T47D (cell line): ENCODE data around the gene PAIP2B.

ENCODE experiments used
- DNase-seq, 2 experiments: peaks; one replicate each; pipeline versions ENCODE4 v3.0.0 to v3.0.0-alpha.2; 2011 to 2012; ENCODE audit warnings: low read depth in 1 of 2, low spot score in 1 of 2
- JUND ChIP-seq: IDR thresholded peaks from 2 replicates; pipeline ENCODE4 v1.6.1; 2012; ENCODE audit warnings: low read depth
- in situ Hi-C: cut with HindIII; loops from 2 replicates; pipeline ENCODE4 v1.10.0; 2016; ENCODE audit warnings: low sequenced_read_pairs, low pct_unique_long_range_greater_than_20kb

Gene PAIP2B, protein sequence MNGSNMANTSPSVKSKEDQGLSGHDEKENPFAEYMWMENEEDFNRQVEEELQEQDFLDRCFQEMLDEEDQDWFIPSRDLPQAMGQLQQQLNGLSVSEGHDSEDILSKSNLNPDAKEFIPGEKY

DNA sequence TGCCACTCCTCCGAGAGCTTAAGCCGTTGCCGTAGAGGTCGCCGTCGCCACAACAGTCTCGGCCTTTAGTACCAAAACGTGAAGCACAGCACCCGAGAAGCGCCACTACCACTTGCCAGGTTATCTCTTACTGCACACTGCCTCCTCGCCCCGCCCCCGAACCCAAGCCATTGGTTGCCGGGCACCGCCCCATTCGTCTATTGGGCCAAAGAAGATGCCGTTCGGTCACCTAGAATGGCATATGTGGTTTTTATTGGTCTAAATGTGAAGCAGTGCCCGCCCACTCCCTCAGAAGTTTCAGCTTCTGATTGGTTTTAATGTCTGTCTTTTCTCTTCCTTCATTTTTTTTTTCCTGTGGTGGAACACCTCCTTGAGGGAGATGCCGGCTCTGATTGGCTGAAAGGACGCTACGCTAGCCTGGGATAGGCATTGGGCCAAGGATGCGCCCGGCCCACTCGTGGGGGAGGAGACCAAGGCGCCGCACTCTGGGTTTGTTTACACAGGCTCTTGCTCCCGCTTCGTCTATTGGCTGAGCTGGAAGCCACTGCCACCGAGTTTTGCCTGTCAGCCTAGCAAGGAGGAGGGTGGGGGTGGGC is at the start of gene PAIP2B:
TSS of gene PAIP2B (minus strand) at position 139 of the 596 bp plus-strand sequence. CDS start 24,514 bp downstream, outside the sequence.
- in situ Hi-C loops = no loop called here
- peak; percentile 76 to 99 for DNase-seq

DNA sequence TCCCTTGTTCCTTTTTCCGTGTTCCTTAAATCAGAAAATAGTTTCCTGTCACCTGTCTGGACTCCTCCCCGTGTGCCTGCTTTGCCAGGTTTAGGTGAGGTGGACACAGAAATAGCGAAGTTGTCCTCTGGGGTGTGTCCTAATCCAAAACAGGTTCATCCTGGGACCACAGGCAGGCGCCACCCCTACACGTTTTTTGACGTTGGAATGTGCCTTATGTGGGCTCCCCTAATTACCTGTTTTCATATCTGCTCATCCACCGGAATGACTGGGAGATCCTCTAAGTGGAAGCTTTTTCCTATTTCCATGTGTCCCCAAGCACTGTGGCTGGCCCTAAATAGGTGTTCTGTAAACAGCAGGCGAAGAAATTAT is 49.0 kb upstream of the PAIP2B start:
- in situ Hi-C loops = no loop called here
- TF ChIP-seq JUND = no peak
- peak in 1 of 2 experiments; percentile 56 for DNase-seq

More for the DNA sequence above, at the start of gene PAIP2B:
- no peak for TF ChIP-seq JUND

DNA sequence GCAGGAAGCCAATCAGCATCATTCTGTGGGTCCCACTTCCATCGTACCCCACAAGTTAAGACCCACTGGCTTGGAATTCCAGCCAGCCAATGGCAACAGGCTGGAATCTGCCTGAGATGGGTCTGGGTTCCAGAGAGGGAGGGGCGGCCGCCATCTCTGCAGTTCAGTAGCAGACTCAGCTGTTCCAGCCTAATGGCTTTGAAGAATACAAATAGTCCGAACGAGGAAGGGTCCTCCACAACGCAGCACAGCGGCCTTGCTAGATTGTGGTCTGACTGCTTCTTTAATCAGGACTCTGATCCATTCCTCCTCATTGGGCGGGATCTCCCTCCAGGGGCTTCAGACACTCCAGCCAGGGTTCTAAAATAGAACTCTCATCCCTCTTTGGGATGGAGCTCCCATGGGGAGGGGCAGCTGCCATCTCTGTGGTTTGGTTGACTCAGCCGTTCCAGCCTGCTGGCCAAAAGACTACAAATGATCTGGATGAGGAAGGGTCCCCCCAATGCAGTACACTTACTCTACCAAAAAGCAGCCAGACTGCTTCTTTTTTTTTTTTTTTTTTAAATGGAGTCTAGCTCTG is 42.7 kb upstream of the PAIP2B start:
- in situ Hi-C loops = no loop called here
- TF ChIP-seq JUND = no peak
- no peak for DNase-seq

DNA sequence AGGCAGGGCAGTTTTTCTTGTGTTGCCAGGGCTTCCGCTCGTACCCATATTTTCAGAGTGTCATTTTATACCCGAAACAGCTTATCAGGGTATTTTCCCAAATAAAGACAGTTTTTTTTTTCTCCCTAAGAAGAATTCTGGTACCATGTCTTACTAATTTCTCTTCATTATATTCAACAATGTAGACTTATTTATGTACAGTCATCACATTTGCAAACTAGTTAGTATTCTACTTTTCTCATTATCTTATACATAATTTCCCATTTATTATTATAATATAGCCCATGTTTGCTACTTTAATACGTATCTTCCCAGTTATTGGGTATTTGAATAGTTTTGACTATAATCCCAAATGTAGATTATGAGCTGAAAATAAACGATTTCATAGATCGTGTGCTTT is 36.5 kb upstream of the PAIP2B start:
- DNase-seq = no peak

DNA sequence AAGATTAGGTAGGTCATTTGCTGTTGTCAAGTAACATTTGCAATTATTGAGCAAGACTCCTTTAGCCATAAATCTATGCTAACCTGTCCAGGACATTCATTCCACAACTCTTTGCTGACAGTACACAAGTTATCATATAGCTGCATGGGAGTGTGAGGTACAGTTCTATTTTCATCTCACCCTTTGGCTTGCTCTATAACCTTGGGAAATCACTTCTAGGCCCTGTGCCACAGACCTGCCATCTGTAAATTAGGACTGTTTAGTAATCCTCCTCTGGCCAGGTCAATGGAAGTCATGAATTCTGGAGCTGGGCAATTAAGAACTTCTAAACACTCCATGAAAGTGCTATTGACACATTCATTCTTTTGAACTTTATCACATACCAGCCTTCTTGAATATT is 34.6 kb upstream of the PAIP2B start:
- DNase-seq = no peak
- in situ Hi-C loops = no loop called here

More for the DNA sequence above, 36.5 kb upstream of the PAIP2B start:
- TF ChIP-seq JUND = no peak
- in situ Hi-C loops = no loop called here

DNA sequence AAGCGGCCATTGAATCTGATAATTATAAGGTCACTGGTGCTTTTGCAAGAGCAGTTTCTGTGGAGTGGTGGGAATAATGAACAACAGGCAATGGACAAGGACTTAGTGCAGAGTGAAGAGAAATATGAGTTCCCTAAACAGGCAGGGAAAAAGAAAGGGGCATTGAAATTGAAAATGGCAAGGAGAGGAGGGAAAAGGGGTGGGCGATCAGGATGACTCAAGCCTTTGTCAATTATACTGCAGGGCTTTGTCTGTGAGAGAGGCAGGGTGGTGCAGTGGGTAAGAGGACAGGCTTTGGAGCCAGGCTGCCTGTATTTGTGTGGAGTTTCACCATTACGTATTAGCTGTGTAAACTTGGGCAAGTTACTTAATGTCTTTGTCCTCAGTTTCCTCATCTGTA is 29.5 kb upstream of the PAIP2B start:
- in situ Hi-C loops = no loop called here
- no peak for TF ChIP-seq JUND
- no peak for DNase-seq

More for the DNA sequence above, 34.6 kb upstream of the PAIP2B start:
- TF ChIP-seq JUND = no peak

DNA sequence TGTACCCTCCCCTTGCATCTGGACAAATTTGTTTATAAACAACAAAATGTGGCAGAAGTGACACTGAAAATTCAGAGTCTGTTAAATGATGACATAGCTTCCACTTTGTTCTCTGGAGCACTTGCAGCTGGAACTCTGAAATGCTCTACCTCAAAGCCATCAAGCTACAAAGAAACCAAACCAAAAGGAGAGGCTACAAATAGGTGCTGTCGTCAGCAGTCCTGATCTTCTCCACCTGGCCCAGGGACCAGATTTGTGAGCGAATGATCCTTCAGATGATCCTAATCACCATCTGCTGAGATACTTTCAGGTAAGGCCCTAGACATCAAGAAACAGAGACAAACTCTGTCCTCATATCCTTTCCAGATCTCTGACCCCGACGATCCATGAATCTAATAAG is 27.9 kb upstream of the PAIP2B start:
- in situ Hi-C loops = no loop called here
- no peak for TF ChIP-seq JUND
- DNase-seq = no peak

DNA sequence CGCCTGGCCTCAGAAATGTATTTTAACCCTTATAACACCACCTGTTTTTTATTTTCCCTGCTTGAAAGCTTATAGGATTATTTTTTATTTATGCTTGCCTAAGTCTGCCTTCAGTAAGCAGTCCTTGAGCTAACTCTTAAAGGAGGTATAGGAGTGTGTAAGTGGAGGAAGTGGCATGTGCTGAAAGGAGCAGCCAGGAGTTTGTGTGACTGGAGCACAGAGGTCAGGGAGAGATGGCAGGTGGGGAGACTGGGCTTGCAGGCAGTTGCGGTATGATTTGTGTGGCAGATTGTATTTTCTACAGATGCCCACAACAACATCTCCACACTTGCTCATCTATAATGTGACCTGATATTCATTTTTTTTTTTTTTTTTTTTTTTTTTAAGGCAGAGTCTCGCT is 27.2 kb upstream of the PAIP2B start:
- in situ Hi-C loops = no loop called here
- no peak for DNase-seq
- no peak for TF ChIP-seq JUND

DNA sequence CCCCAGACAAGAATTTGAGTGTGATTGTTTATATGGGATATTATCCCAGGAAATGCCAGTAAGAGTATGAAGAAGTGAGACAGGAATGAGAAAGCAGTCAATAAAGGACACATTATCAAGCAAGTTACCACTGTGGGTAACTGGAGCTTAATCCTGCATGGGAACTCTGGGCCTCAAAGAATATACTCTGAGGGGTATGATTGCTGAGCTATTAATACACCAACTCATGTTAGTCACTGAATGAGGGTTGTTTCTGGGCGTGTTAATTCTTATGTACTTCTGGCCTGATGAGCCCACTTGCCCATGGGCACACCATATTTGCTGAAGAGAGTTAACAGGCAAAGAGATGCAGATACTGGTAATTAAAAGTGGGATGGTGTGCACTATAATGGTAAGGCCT is 26.6 kb upstream of the PAIP2B start:
- no peak for TF ChIP-seq JUND
- no peak for DNase-seq
- in situ Hi-C loops = no loop called here

DNA sequence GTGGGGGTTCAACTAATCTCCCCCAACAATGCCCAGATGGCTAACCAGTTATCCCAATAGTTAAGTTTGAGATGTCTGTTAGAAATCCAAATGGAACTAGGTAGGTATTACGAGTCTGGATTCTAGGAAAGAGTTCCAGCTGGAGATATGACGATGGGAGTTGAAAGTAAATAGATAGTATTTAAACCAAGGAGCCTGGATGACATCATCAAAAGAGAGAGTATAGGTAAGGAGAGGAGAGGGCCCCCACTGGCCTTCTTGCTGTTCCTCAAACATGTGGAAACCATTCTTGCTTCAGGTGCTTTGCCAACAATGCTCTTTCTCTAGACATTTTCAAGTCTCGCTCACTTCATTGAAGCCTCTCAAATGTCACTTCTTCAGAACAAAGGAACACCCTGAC is 26.0 kb upstream of the PAIP2B start:
- in situ Hi-C loops = no loop called here
- TF ChIP-seq JUND = no peak
- no peak for DNase-seq

DNA sequence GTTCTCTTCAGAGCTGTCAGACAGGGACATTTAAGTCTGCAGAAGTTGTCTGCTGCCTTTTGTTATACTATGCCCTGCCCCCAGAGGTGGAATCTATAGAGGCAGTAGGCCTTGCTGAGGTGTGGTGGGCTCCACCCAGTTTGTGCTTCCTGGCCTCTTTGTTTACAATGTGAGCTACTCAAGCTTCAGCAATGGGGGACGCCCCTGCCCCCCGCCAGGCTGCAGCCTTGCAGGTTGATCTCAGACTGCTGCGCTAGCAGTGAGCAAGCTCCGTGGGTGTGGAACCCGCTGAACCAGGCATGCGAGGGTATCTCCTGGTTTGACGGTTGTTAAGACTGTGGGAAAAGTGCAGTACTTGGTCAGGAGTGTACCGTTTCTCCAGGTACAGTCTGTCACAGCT is 24.0 kb upstream of the PAIP2B start:
- no peak for DNase-seq
- TF ChIP-seq JUND = no peak
- in situ Hi-C loops = no loop called here

DNA sequence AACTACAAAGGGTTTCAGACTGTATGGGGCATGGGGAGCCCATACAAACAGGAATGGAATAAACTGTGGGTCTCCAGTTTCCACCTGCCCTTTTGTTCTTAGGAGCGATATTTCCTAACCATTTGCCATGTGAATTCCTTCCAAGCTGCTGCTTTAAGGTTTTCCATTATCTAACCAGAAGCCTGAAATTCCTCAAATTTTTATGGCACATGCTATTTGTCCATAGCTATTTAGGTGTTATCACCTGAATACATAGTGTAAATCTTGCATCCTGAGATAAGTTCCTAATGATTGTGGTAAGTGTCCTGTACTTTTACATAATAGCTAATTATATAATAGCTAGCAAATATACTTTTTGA is 17.4 kb upstream of the PAIP2B start:
- DNase-seq = no peak
- in situ Hi-C loops = no loop called here
- no peak for TF ChIP-seq JUND

DNA sequence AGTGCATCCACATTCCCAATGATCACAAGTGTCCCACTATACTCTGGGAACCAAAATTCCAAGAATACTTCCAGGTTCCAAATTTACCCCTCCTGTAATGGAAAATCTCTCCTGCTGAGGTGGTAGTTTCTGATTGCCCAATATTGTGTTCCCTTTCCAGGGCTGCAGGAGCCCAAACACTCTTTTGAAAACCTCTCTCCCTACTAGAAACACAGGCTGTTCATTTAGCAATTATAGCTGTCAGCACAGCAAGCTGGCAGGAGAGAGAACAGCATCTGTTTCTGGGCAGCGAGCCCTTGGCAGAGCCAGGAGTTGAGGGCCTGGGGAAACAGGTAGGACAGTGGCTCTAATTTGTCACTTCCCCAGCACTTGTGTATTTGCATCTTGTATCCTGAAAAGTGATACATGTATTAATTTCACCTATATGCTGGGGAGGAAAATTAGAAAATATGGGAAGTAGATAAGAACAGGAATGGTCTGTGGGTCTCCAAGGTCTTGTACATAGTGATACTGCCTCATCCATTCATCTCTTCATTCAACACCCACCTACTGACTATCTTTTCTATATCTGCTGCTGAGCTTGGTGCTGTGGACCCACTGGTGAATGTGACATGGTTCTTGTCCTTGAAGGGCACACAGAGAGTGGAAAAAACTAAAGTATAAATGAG is 16.9 kb upstream of the PAIP2B start:
- DNase-seq = peak in 1 of 2 experiments; percentile 2
- no peak for TF ChIP-seq JUND
- in situ Hi-C loops = no loop called here

DNA sequence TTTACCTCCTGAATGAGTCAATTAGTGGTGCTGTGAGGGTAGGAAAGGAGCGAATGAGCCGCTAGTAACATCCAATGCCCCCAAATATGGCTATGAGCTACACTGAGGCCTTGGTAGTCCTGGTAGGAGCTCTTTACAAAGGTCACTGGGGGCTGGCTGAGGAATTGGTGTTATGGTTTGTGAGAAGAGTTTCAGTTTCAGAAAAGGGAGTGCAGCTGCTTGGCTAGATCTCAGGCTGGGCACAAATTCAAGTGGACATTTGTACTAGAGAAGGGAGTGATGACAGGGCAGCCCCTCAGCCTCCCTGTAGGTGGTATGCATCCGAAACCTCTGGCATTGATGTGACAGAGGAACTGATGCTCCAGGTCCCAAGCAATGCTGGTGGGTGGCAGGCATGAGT is 13.9 kb upstream of the PAIP2B start:
- in situ Hi-C loops = no loop called here
- no peak for TF ChIP-seq JUND
- no peak for DNase-seq
